Glutamatergic neuron (in vitro differentiated cells): ENCODE results near the gene TRDN. TPM values are rescaled to one million over a fixed set of nuclear protein-coding genes. Genes with fewer than 3 reads are reported as not detected.
A peak's percentile ranks its signal among the peaks of the same experiment; 100 is the strongest.

Experiments used
- DNase-seq: peaks from one replicate; pipeline ENCODE4 v3.0.0; 2022
- H3K27ac Mint-ChIP-seq: one replicate; pipeline ENCODE4 v1.8.0; 2020; ENCODE audit warnings: mild to moderate bottlenecking, mixed read lengths, inconsistent platforms; ENCODE audit not compliant: unreplicated experiment
- H3K27me3 Mint-ChIP-seq: one replicate; pipeline ENCODE4 v1.8.0; 2020; ENCODE audit warnings: mild to moderate bottlenecking, moderate library complexity, mixed read lengths, inconsistent platforms; ENCODE audit not compliant: unreplicated experiment
- H3K36me3 Mint-ChIP-seq: one replicate; pipeline ENCODE4 v1.8.0; 2020; ENCODE audit warnings: mild to moderate bottlenecking, mixed read lengths, inconsistent platforms; ENCODE audit not compliant: unreplicated experiment
- H3K4me1 Mint-ChIP-seq: one replicate; pipeline ENCODE4 v1.8.0; 2020; ENCODE audit warnings: mild to moderate bottlenecking, low read depth, mixed read lengths, inconsistent platforms; ENCODE audit not compliant: unreplicated experiment
- H3K4me3 Mint-ChIP-seq: one replicate; pipeline ENCODE4 v1.8.0; 2020; ENCODE audit warnings: mild to moderate bottlenecking, mixed read lengths, inconsistent platforms; ENCODE audit not compliant: unreplicated experiment
- H3K9me3 Mint-ChIP-seq: one replicate; pipeline ENCODE4 v1.8.0; 2020; ENCODE audit warnings: mild to moderate bottlenecking, moderate library complexity, mixed read lengths, inconsistent platforms; ENCODE audit not compliant: unreplicated experiment
- total RNA-seq: library from RNA; stranded (reverse); fragmentation: NEBNext Ultra II Directional; extraction: Animal tissue kit (Norgen Biotek cat#: 25700); gene quantifications from one replicate; pipeline ENCODE4 v1.2.1, GENCODE V29; 2021; ENCODE audit not compliant: unreplicated experiment
- TF ChIP-seq, protein P1 (sequence below): fragments of 200-600 bp; sonication (generic); IDR thresholded peaks from one replicate; pipeline ENCODE4 v1.5.0; 2021; ENCODE audit not compliant: partially characterized antibody, unreplicated experiment

The TRDN gene
- total RNA-seq, 1 donor from 2014 or later = not detected

DNA sequence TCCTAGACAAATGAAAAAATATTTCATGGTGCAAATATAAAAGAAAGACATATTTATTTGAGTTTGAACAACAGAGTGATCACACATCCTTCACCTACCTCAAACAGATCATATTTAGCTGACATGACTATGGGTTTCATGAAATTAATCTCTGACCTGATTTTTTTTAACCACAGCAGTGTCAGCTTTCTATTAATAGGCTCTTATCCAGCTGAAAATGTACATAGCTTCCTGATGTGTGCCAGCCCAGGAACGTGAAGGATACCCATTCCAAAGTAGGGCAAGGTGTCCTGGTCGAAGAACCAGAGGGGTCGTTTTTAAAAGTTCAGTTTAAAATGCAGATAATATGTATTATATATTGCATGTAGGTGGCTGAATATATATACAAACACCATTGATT lies 19.8 kb downstream of the TRDN start:
- no peak overlapping the region for H3K4me3 Mint-ChIP-seq
- no peak overlapping the region for H3K27ac Mint-ChIP-seq
- H3K27me3 Mint-ChIP-seq = peaks cover 4% of the 10 kb centered on the region
- TF ChIP-seq, protein P1, sequence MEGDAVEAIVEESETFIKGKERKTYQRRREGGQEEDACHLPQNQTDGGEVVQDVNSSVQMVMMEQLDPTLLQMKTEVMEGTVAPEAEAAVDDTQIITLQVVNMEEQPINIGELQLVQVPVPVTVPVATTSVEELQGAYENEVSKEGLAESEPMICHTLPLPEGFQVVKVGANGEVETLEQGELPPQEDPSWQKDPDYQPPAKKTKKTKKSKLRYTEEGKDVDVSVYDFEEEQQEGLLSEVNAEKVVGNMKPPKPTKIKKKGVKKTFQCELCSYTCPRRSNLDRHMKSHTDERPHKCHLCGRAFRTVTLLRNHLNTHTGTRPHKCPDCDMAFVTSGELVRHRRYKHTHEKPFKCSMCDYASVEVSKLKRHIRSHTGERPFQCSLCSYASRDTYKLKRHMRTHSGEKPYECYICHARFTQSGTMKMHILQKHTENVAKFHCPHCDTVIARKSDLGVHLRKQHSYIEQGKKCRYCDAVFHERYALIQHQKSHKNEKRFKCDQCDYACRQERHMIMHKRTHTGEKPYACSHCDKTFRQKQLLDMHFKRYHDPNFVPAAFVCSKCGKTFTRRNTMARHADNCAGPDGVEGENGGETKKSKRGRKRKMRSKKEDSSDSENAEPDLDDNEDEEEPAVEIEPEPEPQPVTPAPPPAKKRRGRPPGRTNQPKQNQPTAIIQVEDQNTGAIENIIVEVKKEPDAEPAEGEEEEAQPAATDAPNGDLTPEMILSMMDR = no peak
- H3K36me3 Mint-ChIP-seq = no peaks in the 10 kb centered on the region
- peaks cover under 1% of the 10 kb centered on the region for H3K9me3 Mint-ChIP-seq
- H3K4me1 Mint-ChIP-seq = no peaks in the 10 kb centered on the region
- no peak for DNase-seq

DNA sequence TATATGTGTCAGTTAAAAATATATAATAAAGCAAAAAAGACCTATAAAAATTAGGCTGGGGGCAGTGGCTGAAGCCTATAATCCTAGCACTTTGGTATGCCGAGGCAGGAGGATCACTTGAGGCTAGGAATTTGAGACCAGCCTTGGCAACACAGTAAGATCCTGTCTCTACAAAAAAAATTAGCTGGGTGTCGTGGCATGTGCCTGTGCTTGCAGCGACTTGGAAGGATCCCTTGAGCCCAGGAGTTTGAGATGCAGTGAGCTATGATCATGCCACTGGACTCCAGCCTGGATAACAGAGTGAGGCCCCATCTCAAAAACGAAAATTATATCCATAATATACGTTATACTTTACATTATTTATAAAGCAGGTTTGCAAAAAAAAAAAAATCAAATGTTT lies 20.7 kb downstream of the TRDN start:
- Mint-ChIP-seq H3K9me3 (no peaks in the 10 kb centered on the region), H3K27me3 (peaks cover 4% of the 10 kb centered on the region), H3K4me3 (no peak overlapping the region), H3K36me3 (no peaks in the 10 kb centered on the region), H3K4me1 (no peaks in the 10 kb centered on the region), H3K27ac (no peak overlapping the region)
- no peak for DNase-seq
- TF ChIP-seq, protein P1 = no peak

- Mint-ChIP-seq H3K9me3 (no peaks in the 10 kb centered on the region), H3K27ac (no peak overlapping the region), H3K36me3 (no peaks in the 10 kb centered on the region), H3K4me1 (no peaks in the 10 kb centered on the region), H3K4me3 (no peak overlapping the region), H3K27me3 (peaks cover 4% of the 10 kb centered on the region)
- DNase-seq = no peak
- TF ChIP-seq, protein P1 = no peak
These were observed 26.0 kb downstream of the TRDN start for GRCh38 chr6:123610779-123611178.

- Mint-ChIP-seq H3K4me3 (no peak overlapping the region), H3K9me3 (no peaks in the 10 kb centered on the region), H3K27ac (peak overlapping the region; percentile 7), H3K36me3 (no peaks in the 10 kb centered on the region), H3K27me3 (no peaks in the 10 kb centered on the region), H3K4me1 (no peaks in the 10 kb centered on the region)
- TF ChIP-seq, protein P1 = no peak
- DNase-seq = no peak
These were observed 32.7 kb downstream of the TRDN start for GRCh38 chr6:123604067-123604466.

DNA sequence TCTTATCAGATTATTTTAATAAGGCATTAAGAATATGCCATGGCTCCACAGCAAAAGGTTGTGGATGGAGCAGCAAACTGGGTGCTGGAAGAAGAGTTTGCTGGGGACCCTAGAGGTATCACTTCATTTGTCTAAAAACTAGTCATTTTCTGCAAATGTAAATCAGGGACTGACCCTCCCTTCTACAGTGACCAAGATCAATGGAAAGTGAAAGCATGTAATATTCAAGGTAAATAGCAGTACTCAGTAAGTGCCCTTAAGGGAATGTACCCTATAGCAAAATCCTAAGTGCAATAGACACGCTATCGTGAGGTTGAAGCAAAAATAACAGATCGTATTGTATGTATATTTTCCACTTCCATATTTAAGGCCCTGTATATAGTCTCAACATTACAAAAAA lies 38.7 kb downstream of the TRDN start:
- TF ChIP-seq, protein P1 = no peak
- Mint-ChIP-seq H3K27me3 (no peaks in the 10 kb centered on the region), H3K36me3 (no peaks in the 10 kb centered on the region), H3K27ac (no peak overlapping the region), H3K4me3 (no peak overlapping the region), H3K4me1 (no peaks in the 10 kb centered on the region), H3K9me3 (no peaks in the 10 kb centered on the region)
- DNase-seq = no peak
